ENCODE measurements around the gene GPX7.

- no peak for TF ChIP-seq POLR2A (IDR thresholded peaks at IDR 0.05; ENCODE audit: low read length)
- TF ChIP-seq GATA1 (IDR thresholded peaks at IDR 0.05; ENCODE audit: low read depth, low read length): no peak
Measured at GRCh38 chr1:52599236-52599635, 2.9 kb upstream of the GPX7 start.
